Nephron (organoid): ENCODE results near the gene BRSK2.

Experiments used
- H3K27ac Mint-ChIP-seq, 3 experiments: 2 replicates each; pipeline ENCODE4 v1.8.0; 2020; ENCODE audit warnings: mixed read lengths in 3 of 3, mild to moderate bottlenecking in 2 of 3, moderate library complexity in 1 of 3
- H3K27me3 Mint-ChIP-seq: 2 replicates; pipeline ENCODE4 v1.8.0; 2021; ENCODE audit warnings: low read depth, mild to moderate bottlenecking, moderate library complexity, mixed read lengths
- H3K36me3 Mint-ChIP-seq: 2 replicates; pipeline ENCODE4 v1.8.0; 2020; ENCODE audit warnings: low read depth, mixed read lengths
- H3K4me1 Mint-ChIP-seq: 2 replicates; pipeline ENCODE4 v1.8.0; 2020; ENCODE audit warnings: mixed read lengths
- H3K4me3 Mint-ChIP-seq, 3 experiments: 2 replicates each; pipeline ENCODE4 v1.8.0; 2020; ENCODE audit warnings: mild to moderate bottlenecking in 3 of 3, mixed read lengths in 3 of 3, moderate library complexity in 2 of 3
- H3K9me3 Mint-ChIP-seq: 2 replicates; pipeline ENCODE4 v1.8.0; 2020; ENCODE audit warnings: mixed read lengths
- CTCF ChIP-seq, 3 experiments: fragments of 200-600 bp; sonication (generic); IDR thresholded peaks; one replicate each; pipeline ENCODE4 v1.5.0; 2021; ENCODE audit warnings: antibody characterized with exemption in 3 of 3; ENCODE audit not compliant: unreplicated experiment in 3 of 3

Gene BRSK2

GRCh38 chr11:1455032-1455762 is 65.5 kb downstream of the BRSK2 start:
- no peaks in the 10 kb centered on the region for H3K27me3 Mint-ChIP-seq
- no peak for TF ChIP-seq CTCF (IDR thresholded peaks at IDR 0.05; ENCODE audit: unreplicated experiment in 3 of 3)

GRCh38 chr11:1455763-1456060 is 66.0 kb downstream of the BRSK2 start:
- H3K27me3 Mint-ChIP-seq: no peaks in the 10 kb centered on the region
- H3K27ac Mint-ChIP-seq: no peak overlapping the region
- TF ChIP-seq CTCF (IDR thresholded peaks at IDR 0.05; ENCODE audit: unreplicated experiment in 3 of 3): no peak
- no peaks in the 10 kb centered on the region for H3K9me3 Mint-ChIP-seq
- H3K4me3 Mint-ChIP-seq: no peak overlapping the region
- H3K4me1 Mint-ChIP-seq: no peaks in the 10 kb centered on the region
- H3K36me3 Mint-ChIP-seq: no peaks in the 10 kb centered on the region

More at GRCh38 chr11:1455032-1455762, 65.5 kb downstream of the BRSK2 start:
- Mint-ChIP-seq H3K4me3 (no peak overlapping the region), H3K27ac (no peak overlapping the region), H3K4me1 (no peaks in the 10 kb centered on the region), H3K36me3 (no peaks in the 10 kb centered on the region), H3K9me3 (no peaks in the 10 kb centered on the region)

- no peak for TF ChIP-seq CTCF (IDR thresholded peaks at IDR 0.05; ENCODE audit: unreplicated experiment in 3 of 3)
- no peaks in the 10 kb centered on the region for H3K4me1 Mint-ChIP-seq
- no peaks in the 10 kb centered on the region for H3K36me3 Mint-ChIP-seq
- H3K4me3 Mint-ChIP-seq: no peak overlapping the region
- no peaks in the 10 kb centered on the region for H3K9me3 Mint-ChIP-seq
- no peak overlapping the region for H3K27ac Mint-ChIP-seq
- no peaks in the 10 kb centered on the region for H3K27me3 Mint-ChIP-seq
Measured at GRCh38 chr11:1456176-1456575, 66.4 kb downstream of the BRSK2 start.

- Mint-ChIP-seq H3K36me3 (no peaks in the 10 kb centered on the region), H3K4me3 (no peak overlapping the region), H3K27me3 (no peaks in the 10 kb centered on the region), H3K4me1 (no peaks in the 10 kb centered on the region), H3K9me3 (no peaks in the 10 kb centered on the region), H3K27ac (no peak overlapping the region)
- no peak for TF ChIP-seq CTCF (IDR thresholded peaks at IDR 0.05; ENCODE audit: unreplicated experiment in 3 of 3)
Measured at GRCh38 chr11:1456596-1457325, 67.0 kb downstream of the BRSK2 start.

- Mint-ChIP-seq H3K27me3 (no peaks in the 10 kb centered on the region), H3K9me3 (no peaks in the 10 kb centered on the region), H3K27ac (no peak overlapping the region), H3K4me3 (no peak overlapping the region), H3K36me3 (no peaks in the 10 kb centered on the region), H3K4me1 (no peaks in the 10 kb centered on the region)
- TF ChIP-seq CTCF (IDR thresholded peaks at IDR 0.05; ENCODE audit: unreplicated experiment in 3 of 3): no peak
Measured at GRCh38 chr11:1457326-1457680, 67.6 kb downstream of the BRSK2 start.

- H3K27ac Mint-ChIP-seq: no peak overlapping the region
- no peaks in the 10 kb centered on the region for H3K4me1 Mint-ChIP-seq
- H3K36me3 Mint-ChIP-seq: no peaks in the 10 kb centered on the region
- no peaks in the 10 kb centered on the region for H3K27me3 Mint-ChIP-seq
- no peak overlapping the region for H3K4me3 Mint-ChIP-seq
- H3K9me3 Mint-ChIP-seq: no peaks in the 10 kb centered on the region
- TF ChIP-seq CTCF (IDR thresholded peaks at IDR 0.05; ENCODE audit: unreplicated experiment in 3 of 3): no peak
Measured at GRCh38 chr11:1457856-1458255, 68.1 kb downstream of the BRSK2 start.
